Type B pancreatic cell (in vitro differentiated cells): ENCODE measurements around the gene COX8A. TPM values are rescaled to one million over a fixed set of nuclear protein-coding genes. Genes with fewer than 3 reads are reported as not detected.
A peak's percentile ranks its signal among the peaks of the same experiment; 100 is the strongest.

Experiments used
- DNase-seq: peaks from one replicate; pipeline ENCODE4 v3.0.0; 2021; ENCODE audit warnings: mixed read lengths; ENCODE audit not compliant: unreplicated experiment; ENCODE audit errors: extremely low spot score
- H3K27ac Mint-ChIP-seq: 2 replicates; pipeline ENCODE4 v1.8.0; 2021; ENCODE audit warnings: mild to moderate bottlenecking, mixed read lengths
- H3K27me3 Mint-ChIP-seq: 2 replicates; pipeline ENCODE4 v1.8.0; 2021; ENCODE audit warnings: mixed read lengths
- H3K36me3 Mint-ChIP-seq: 2 replicates; pipeline ENCODE4 v1.8.0; 2021; ENCODE audit warnings: mixed read lengths
- H3K4me1 Mint-ChIP-seq: one replicate; pipeline ENCODE4 v1.8.0; 2021; ENCODE audit warnings: mixed read lengths; ENCODE audit not compliant: unreplicated experiment
- H3K4me3 Mint-ChIP-seq: 2 replicates; pipeline ENCODE4 v1.8.0; 2021; ENCODE audit warnings: mild to moderate bottlenecking, mixed read lengths
- H3K9me3 Mint-ChIP-seq: 2 replicates; pipeline ENCODE4 v1.8.0; 2021; ENCODE audit warnings: mixed read lengths
- CTCF ChIP-seq: fragments of 200-600 bp; sonication (generic); conservative IDR thresholded peaks from 2 replicates; pipeline ENCODE4 v1.5.0; 2021; ENCODE audit warnings: antibody characterized with exemption, mild to moderate bottlenecking
- total RNA-seq: library from RNA; stranded (reverse); gene quantifications from 2 replicates; pipeline ENCODE4 v1.2.1, GENCODE V29; 2021; ENCODE audit warnings: low replicate concordance

The COX8A gene
- total RNA-seq, 1 donor from 2014 or later: 307 TPM

DNA sequence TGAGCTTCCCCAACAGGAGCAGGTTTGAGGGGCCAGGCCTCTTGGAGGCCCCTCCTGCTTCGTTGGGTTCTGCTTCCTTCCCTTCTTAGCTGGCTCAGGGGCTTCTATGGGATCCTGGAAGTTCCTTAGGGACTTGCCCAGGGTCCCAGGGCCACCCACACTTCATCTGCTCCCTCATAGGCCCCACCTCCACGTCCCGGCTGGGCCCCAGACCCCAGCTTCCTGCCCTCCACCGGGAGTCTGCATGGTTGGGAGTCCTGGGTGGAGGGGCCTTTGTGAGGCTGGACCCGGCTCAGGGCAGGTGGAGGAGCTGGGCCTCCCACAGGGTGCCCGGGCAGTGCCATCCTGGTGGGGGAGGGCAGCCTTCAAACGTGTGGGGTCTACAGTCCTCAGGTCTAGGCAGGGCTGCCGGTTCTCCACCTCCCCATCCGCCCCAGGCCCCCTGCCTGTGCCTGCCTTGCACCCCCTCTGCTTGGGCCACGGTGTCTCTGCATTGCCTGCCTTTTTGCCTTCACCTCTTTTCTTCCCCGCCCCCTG lies 23.4 kb downstream of the COX8A start:
- TF ChIP-seq CTCF: no peak
- H3K36me3 Mint-ChIP-seq: peaks cover 9% of the 10 kb centered on the region
- H3K27ac Mint-ChIP-seq: peak overlapping the region; percentile 29
- H3K4me1 Mint-ChIP-seq: peaks cover 13% of the 10 kb centered on the region
- peak overlapping the region; percentile 36 for H3K4me3 Mint-ChIP-seq
- H3K27me3 Mint-ChIP-seq: no peaks in the 10 kb centered on the region
- H3K9me3 Mint-ChIP-seq: no peaks in the 10 kb centered on the region
- DNase-seq: no peak

DNA sequence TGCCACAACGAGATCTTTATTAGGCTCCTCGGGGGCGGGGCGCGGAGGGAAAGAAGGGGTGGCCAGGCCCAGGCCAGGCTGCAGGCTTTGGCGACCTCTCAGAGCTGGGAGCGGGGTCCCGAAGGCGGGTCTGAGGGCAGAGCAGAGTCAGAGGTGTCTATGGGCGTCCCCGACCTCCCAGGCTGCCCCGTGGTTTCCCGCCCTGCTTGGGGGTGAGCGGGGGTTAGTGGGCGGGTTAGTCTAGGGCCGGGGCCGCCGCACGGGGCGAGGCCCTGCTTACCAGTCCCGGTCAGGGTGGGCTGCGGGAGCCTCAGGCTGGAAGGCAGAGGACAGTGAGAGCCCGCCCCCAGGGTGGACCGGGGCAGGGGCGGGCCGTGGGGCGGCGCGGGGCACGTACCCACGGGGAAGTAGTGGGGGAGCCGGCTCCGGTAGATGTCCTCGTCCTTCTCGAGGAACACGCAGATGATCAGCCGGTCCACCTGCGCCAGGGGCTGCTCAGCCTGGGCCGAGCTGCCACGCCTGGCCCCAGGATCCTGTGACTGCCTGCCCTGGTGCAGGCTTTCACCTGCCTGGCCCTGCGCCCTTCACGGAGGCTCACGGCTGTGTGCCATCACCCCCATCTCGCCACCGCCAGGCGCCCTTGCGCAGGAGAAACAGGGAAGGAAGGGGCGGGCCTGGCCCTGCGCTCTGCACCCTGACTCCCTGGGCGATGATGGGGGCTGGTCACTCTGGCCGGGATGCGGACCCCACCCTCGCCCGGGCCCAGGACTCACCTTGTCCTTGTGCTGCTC lies 24.3 kb downstream of the COX8A start:
- H3K4me3 Mint-ChIP-seq: peak overlapping the region; percentile 36
- H3K4me1 Mint-ChIP-seq: peaks cover 13% of the 10 kb centered on the region
- DNase-seq: no peak
- peaks cover 4% of the 10 kb centered on the region for H3K36me3 Mint-ChIP-seq
- no peaks in the 10 kb centered on the region for H3K9me3 Mint-ChIP-seq
- H3K27me3 Mint-ChIP-seq: no peaks in the 10 kb centered on the region
- H3K27ac Mint-ChIP-seq: peak overlapping the region; percentile 29
- peak; percentile 33 for TF ChIP-seq CTCF

GRCh38 chr11:63999349-64000025 lies 25.1 kb downstream of the COX8A start:
- Mint-ChIP-seq H3K4me3 (no peak overlapping the region), H3K36me3 (peaks cover 3% of the 10 kb centered on the region), H3K27ac (no peak overlapping the region), H3K4me1 (peaks cover 13% of the 10 kb centered on the region), H3K9me3 (no peaks in the 10 kb centered on the region), H3K27me3 (no peaks in the 10 kb centered on the region)
- TF ChIP-seq CTCF: no peak
- peak; percentile 89 for DNase-seq

GRCh38 chr11:64000026-64000739 lies 25.8 kb downstream of the COX8A start:
- peak overlapping the region; percentile 34 for H3K4me3 Mint-ChIP-seq
- TF ChIP-seq CTCF: peak; percentile 90

GRCh38 chr11:64000740-64001483 lies 26.5 kb downstream of the COX8A start:
- Mint-ChIP-seq H3K27ac (no peak overlapping the region), H3K36me3 (peaks cover 3% of the 10 kb centered on the region), H3K4me3 (peak overlapping the region; percentile 28), H3K27me3 (peaks cover 3% of the 10 kb centered on the region), H3K4me1 (peaks cover 13% of the 10 kb centered on the region), H3K9me3 (no peaks in the 10 kb centered on the region)
- no peak for DNase-seq
- TF ChIP-seq CTCF: peak; percentile 50

More at GRCh38 chr11:64000026-64000739, 25.8 kb downstream of the COX8A start:
- no peaks in the 10 kb centered on the region for H3K27me3 Mint-ChIP-seq
- H3K9me3 Mint-ChIP-seq: no peaks in the 10 kb centered on the region
- H3K4me1 Mint-ChIP-seq: peaks cover 13% of the 10 kb centered on the region
- H3K36me3 Mint-ChIP-seq: peaks cover 3% of the 10 kb centered on the region
- peak; percentile 85 for DNase-seq
- H3K27ac Mint-ChIP-seq: no peak overlapping the region
